K562 (cell line): ENCODE measurements around the gene ARHGAP18. TPM values are rescaled to one million over a fixed set of nuclear protein-coding genes. Genes with fewer than 3 reads are reported as not detected.

Source experiments
- ATAC-seq: fragments of 200-7000 bp; cut with Tn5 transposase; 3 replicates; pipeline ENCODE4 v1.9.1; 2020; ENCODE audit warnings: moderate library complexity
- BruUV-seq: library from RNA; stranded (reverse); fragments of 400-500 nt; replicated peaks from 2 replicates; lab custom pipeline; 2021; lab: Mats Ljungman, UMichigan
- CTCF ChIA-PET: fragments of 300-600 bp; formaldehyde crosslinking; extraction: SDS; loops from one replicate; lab custom pipeline; 2021; ENCODE audit warnings: low intra/inter-chr PET ratio; lab: Yijun Ruan, JAX
- POLR2A ChIA-PET: fragments of 300-600, 350-650 bp; sonication (Branson Sonifier 250); formaldehyde crosslinking; extraction: SDS; loops from one replicate; lab custom pipeline; 2021; ENCODE audit warnings: antibody characterized with exemption, inconsistent platforms; lab: Yijun Ruan, JAX
- DNase-seq, 4 experiments: peaks; one replicate each; pipeline versions ENCODE4 v3.0.0 to v3.0.0-alpha.2; 2011 to 2018; ENCODE audit warnings: low spot score in 3 of 4, mixed read lengths in 3 of 4; ENCODE audit errors: extremely low read depth in 1 of 4
- FAIRE-seq: peaks from 2 replicates; lab custom pipeline; 2011; peaks lifted over from hg19 to GRCh38; lab: Jason Lieb, UNC
- H2AFZ ChIP-seq: 2 replicates; pipeline ENCODE4 v1.6.0; 2011; ENCODE audit warnings: low read depth, low read length, control low read depth, inconsistent platforms
- H3K27ac ChIP-seq: fragments of 200-600 bp; 3 replicates; pipeline ENCODE4 v1.8.0; 2011; ENCODE audit warnings: low read depth, mild to moderate bottlenecking, control low read depth, inconsistent platforms, low read length, moderate library complexity, mixed read lengths; ENCODE audit errors: extremely low read depth
- H3K27me3 ChIP-seq, 2 experiments: fragments of 300-600 bp in 1 of 2; 2 replicates in 1 of 2; 3 replicates in 1 of 2; pipeline versions ENCODE4 v1.6.0 to v1.8.0; 2011; ENCODE audit warnings: inconsistent platforms in 2 of 2, low read length in 2 of 2, mild to moderate bottlenecking in 1 of 2, mixed read lengths in 1 of 2, moderate library complexity in 1 of 2; ENCODE audit not compliant: control insufficient read depth in 2 of 2, insufficient read depth in 2 of 2
- H3K36me3 ChIP-seq: fragments of 300-600 bp; 3 replicates; pipeline ENCODE4 v1.8.0; 2011; ENCODE audit warnings: mild to moderate bottlenecking, low read length, inconsistent platforms; ENCODE audit not compliant: control insufficient read depth, insufficient read depth
- H3K4me1 ChIP-seq, 2 experiments: fragments of 200-600 bp in 1 of 2; replicated peaks in 1 of 2; 2 replicates in 1 of 2; 3 replicates in 1 of 2; pipeline versions ENCODE4 v1.5.1 to v1.8.0; 2011; ENCODE audit warnings: inconsistent platforms in 2 of 2, low read length in 2 of 2, mild to moderate bottlenecking in 1 of 2, mixed read lengths in 1 of 2, moderate library complexity in 1 of 2; ENCODE audit not compliant: control insufficient read depth in 2 of 2, insufficient read depth in 2 of 2
- H3K4me2 ChIP-seq: 2 replicates; pipeline ENCODE4 v1.6.1; 2011; ENCODE audit warnings: low read length, control low read depth, inconsistent platforms, mixed read lengths; ENCODE audit not compliant: insufficient read depth
- H3K4me3 ChIP-seq: fragments of 200-600 bp; sonication (generic), shearing (Covaris generic); 2 replicates; pipeline ENCODE4 v1.5.1; 2016; ENCODE audit warnings: control low read depth, inconsistent platforms
- H3K79me2 ChIP-seq: fragments of 200-600 bp; 3 replicates; pipeline ENCODE4 v1.8.0; 2011; ENCODE audit warnings: low read length, inconsistent platforms; ENCODE audit not compliant: control insufficient read depth, insufficient read depth
- H3K9ac ChIP-seq, 2 experiments: 2 replicates each; pipeline versions ENCODE4 v1.6.0 to v1.6.1; 2011; ENCODE audit warnings: low read depth in 2 of 2, low read length in 2 of 2, control low read depth in 1 of 2, inconsistent platforms in 1 of 2, mild to moderate bottlenecking in 1 of 2, mixed read lengths in 1 of 2; ENCODE audit not compliant: insufficient read depth in 1 of 2
- H3K9me1 ChIP-seq: one replicate; pipeline ENCODE4 v1.6.0; 2011; ENCODE audit warnings: inconsistent platforms, mild to moderate bottlenecking, low read length, moderate library complexity; ENCODE audit not compliant: control insufficient read depth, insufficient read depth
- H3K9me3 ChIP-seq: replicated peaks from 2 replicates; pipeline ENCODE4 v1.5.1; 2011; ENCODE audit warnings: low read depth, low read length, inconsistent platforms; ENCODE audit not compliant: control insufficient read depth, insufficient read depth
- H4K20me1 ChIP-seq: replicated peaks from 2 replicates; pipeline ENCODE4 v1.6.1; 2011; ENCODE audit warnings: low read length, inconsistent platforms, mixed read lengths; ENCODE audit not compliant: control insufficient read depth, insufficient read depth
- E2F1 ChIP-seq: sonication (generic); formaldehyde crosslinking; IDR thresholded peaks from 2 replicates; pipeline ENCODE4 v1.8.1; 2023; ENCODE audit warnings: mild to moderate bottlenecking, missing genetic modification reagents, moderate library complexity
- ELK3 ChIP-seq: fragments of 450-650 bp; formaldehyde crosslinking; IDR thresholded peaks from 2 replicates; pipeline ENCODE4 v1.4.0; 2020; ENCODE audit warnings: mild to moderate bottlenecking
- JUN ChIP-seq, 2 experiments: sonication (generic) in 1 of 2; formaldehyde crosslinking in 1 of 2; IDR thresholded peaks; 2 replicates each; pipeline versions ENCODE4 v1.6.1 to v1.8.0; 2012 to 2022; ENCODE audit warnings: borderline replicate concordance in 2 of 2, mild to moderate bottlenecking in 2 of 2, improper control_type of control experiment in 1 of 2, low read depth in 1 of 2, low read length in 1 of 2, missing genetic modification reagents in 1 of 2
- JUND ChIP-seq, 2 experiments: IDR thresholded peaks; 2 replicates in 1 of 2; 3 replicates in 1 of 2; pipeline ENCODE4 v1.6.1; 2011; ENCODE audit warnings: borderline replicate concordance in 2 of 2, low read depth in 2 of 2, low read length in 2 of 2, improper control_type of control experiment in 1 of 2, missing biosample characterization in 1 of 2, missing genetic modification characterization in 1 of 2, missing genetic modification reagents in 1 of 2
- NR4A1 ChIP-seq, 2 experiments: fragments of 250-450 bp in 1 of 2; fragments of 450-650 bp in 1 of 2; sonication (Bioruptor Pico) in 1 of 2; IDR thresholded peaks; 2 replicates each; pipeline versions ENCODE4 v1.4.0 to v1.6.1; 2016 to 2020; ENCODE audit warnings: mild to moderate bottlenecking in 2 of 2, missing compliant biosample characterization in 1 of 2, missing genetic modification characterization in 1 of 2, moderate library complexity in 1 of 2
- RERE ChIP-seq: sonication (generic); formaldehyde crosslinking; IDR thresholded peaks from 2 replicates; pipeline ENCODE4 v1.8.0; 2023; ENCODE audit warnings: missing genetic modification reagents, mild to moderate bottlenecking, borderline replicate concordance
- RUNX1 ChIP-seq: sonication (generic); IDR thresholded peaks from 2 replicates; pipeline ENCODE4 v1.6.1; 2016; ENCODE audit warnings: antibody characterized with exemption, low read depth
- TBP ChIP-seq: optimal IDR thresholded peaks from 2 replicates; pipeline ENCODE3; 2011; ENCODE audit warnings: low read depth, low read length, improper control_type of control experiment
- TSC22D4 ChIP-seq: fragments of 450-650 bp; IDR thresholded peaks from 2 replicates; pipeline ENCODE4 v1.6.1; 2016; ENCODE audit warnings: missing genetic modification characterization, missing biosample characterization, control low read depth
- ZFP1 ChIP-seq: fragments of 450-650 bp; formaldehyde crosslinking; IDR thresholded peaks from 2 replicates; pipeline ENCODE4 v1.4.0; 2020; ENCODE audit warnings: mild to moderate bottlenecking, mixed read lengths
- ZNF197 ChIP-seq: fragments of 200-800 bp; sonication (Bioruptor generic); IDR thresholded peaks from 2 replicates; pipeline ENCODE4 v1.6.1; 2016; ENCODE audit warnings: low read depth, missing genetic modification characterization, missing compliant biosample characterization
- ZNF586 ChIP-seq: fragments of 450-650 bp; formaldehyde crosslinking; conservative IDR thresholded peaks from 2 replicates; pipeline ENCODE4 v1.4.0; 2020; ENCODE audit warnings: mild to moderate bottlenecking, moderate library complexity
- ZNF589 ChIP-seq: fragments of 200-800 bp; sonication (Bioruptor generic); IDR thresholded peaks from 2 replicates; pipeline ENCODE4 v1.6.1; 2016; ENCODE audit warnings: low read depth, missing genetic modification characterization, missing compliant biosample characterization
- WGBS: fragments of 100-300 bp; shearing (Covaris generic); methylation state at CpG from one replicate; pipeline ENCODE4 v1.1.6; 2016; ENCODE audit warnings: low coverage, mixed read lengths; ENCODE audit not compliant: insufficient coverage; ENCODE audit errors: missing lambda C conversion rate; 5-methylcytosine and 5-hydroxymethylcytosine counted together
- in situ Hi-C: fragments of 300-500 bp; cut with MboI; formaldehyde crosslinking; loops from 4 replicates; pipeline ENCODE4 v1.15.0; 2018; ENCODE audit warnings: inconsistent platforms, mixed read lengths
- intact Hi-C: fragments of 100-400 bp; cut with micrococcal nuclease; formaldehyde crosslinking; loops from 2 replicates; pipeline ENCODE4 v1.14.2; 2022
- polyA plus RNA-seq, 8 experiments: library from polyadenylated mRNA; depleted of rRNA in 4 of 8; stranded (reverse) in 5 of 8; unstranded in 3 of 8; fragments of >200 nt; fragmentation: Nextera tagmentation in 2 of 8; fragmentation: Illumina TruSeq in 1 of 8; extraction: Ambion mirVana in 2 of 8; extraction: Trizol in 1 of 8; gene quantifications; 2 replicates each; pipeline versions ENCODE4 v1.2.1 to v1.2.3, GENCODE V29; 2011 to 2014; ENCODE audit warnings: inconsistent platforms in 1 of 8, missing spikeins in 1 of 8
- total RNA-seq, 7 experiments: library from RNA; depleted of rRNA in 6 of 7; stranded (reverse); fragments of >200 nt in 6 of 7; fragmentation: Illumina TruSeq in 2 of 7; extraction: Trizol in 2 of 7; gene quantifications; 2 replicates each; pipeline versions ENCODE4 v1.2.1 to v1.2.3, GENCODE V29; 2011 to 2021; ENCODE audit warnings: low replicate concordance in 1 of 7

ARHGAP18 gene
- total and polyA plus RNA-seq, 9 of the 15 experiments (the other 6 are each of a cell fraction or from before 2014, with no cell fraction given), result 13.3 to 29.7 (median 21.1) TPM

- no peak for ATAC-seq
These were observed 100.3 kb downstream of the ARHGAP18 start for GRCh38 chr6:129609635-129610034.

More at GRCh38 chr6:129609635-129610034, 100.3 kb downstream of the ARHGAP18 start:
- 65% methylated on average over 4 of the region's 4 CpGs for WGBS
- ChIA-PET POLR2A (interaction anchor here (0.7 to 1.3 kb wide), 3 partner anchors 10 to 28 kb away, joined by 3 read pairs; no protein-coding TSS in a partner anchor), CTCF (no interaction called here)
- H3K9me1 ChIP-seq, result no peaks in the 10 kb centered on the region
- no peaks in the 10 kb centered on the region for H3K9me3 ChIP-seq
- no peak overlapping the region for H3K4me3 ChIP-seq
- in situ Hi-C loops, result no loop called here
- H3K27me3 ChIP-seq, result no peaks in the 10 kb centered on the region
- no peak overlapping the region for H3K9ac ChIP-seq
- H4K20me1 ChIP-seq, result no peaks in the 10 kb centered on the region
- peaks cover 31% of the 10 kb centered on the region; the same call in 2 of the 3 replicates for H3K36me3 ChIP-seq
- intact Hi-C loops, result no loop called here
- H3K4me2 ChIP-seq, result no peak overlapping the region
- no peak overlapping the region for H2AFZ ChIP-seq
- TF ChIP-seq RUNX1, result no peak
- no peak for TF ChIP-seq ELK3 (CRISPR knock-in tag)
- no peak for TF ChIP-seq ZNF589 (CRISPR knock-in tag)
- TF ChIP-seq RERE (CRISPR knock-in tag), result no peak
- TF ChIP-seq JUND (IDR thresholded peaks at IDR 0.05; ENCODE audit: borderline replicate concordance, low read depth, low read length), result no peak
- no peak for TF ChIP-seq JUND (tag; IDR thresholded peaks at IDR 0.05; ENCODE audit: borderline replicate concordance, low read depth, low read length)
- TF ChIP-seq NR4A1 (CRISPR knock-in tag; IDR thresholded peaks at IDR 0.05), result no peak
- TF ChIP-seq NR4A1 (tag; IDR thresholded peaks at IDR 0.05), result no peak
- no peak for TF ChIP-seq ZNF197 (CRISPR knock-in tag)
- no peak for TF ChIP-seq ZFP1 (CRISPR knock-in tag)
- TF ChIP-seq ZNF586 (CRISPR knock-in tag), result no peak
- TF ChIP-seq JUN (IDR thresholded peaks at IDR 0.05; ENCODE audit: borderline replicate concordance, low read depth, low read length), result no peak
- TF ChIP-seq JUN (CRISPR knock-in tag; IDR thresholded peaks at IDR 0.05; ENCODE audit: borderline replicate concordance), result no peak
- no peak for TF ChIP-seq TSC22D4 (tag)
- no peak for TF ChIP-seq E2F1
- no peak for TF ChIP-seq TBP
- no peaks in the 10 kb centered on the region for H3K79me2 ChIP-seq
- FAIRE-seq, result no peak
- H3K4me1 ChIP-seq, result no peaks in the 10 kb centered on the region
- BruUV-seq, result no TSS peak
- DNase-seq, result no peak
- no peak overlapping the region for H3K27ac ChIP-seq
